ENCODE results near the gene HS3ST2.

The HS3ST2 gene

DNA sequence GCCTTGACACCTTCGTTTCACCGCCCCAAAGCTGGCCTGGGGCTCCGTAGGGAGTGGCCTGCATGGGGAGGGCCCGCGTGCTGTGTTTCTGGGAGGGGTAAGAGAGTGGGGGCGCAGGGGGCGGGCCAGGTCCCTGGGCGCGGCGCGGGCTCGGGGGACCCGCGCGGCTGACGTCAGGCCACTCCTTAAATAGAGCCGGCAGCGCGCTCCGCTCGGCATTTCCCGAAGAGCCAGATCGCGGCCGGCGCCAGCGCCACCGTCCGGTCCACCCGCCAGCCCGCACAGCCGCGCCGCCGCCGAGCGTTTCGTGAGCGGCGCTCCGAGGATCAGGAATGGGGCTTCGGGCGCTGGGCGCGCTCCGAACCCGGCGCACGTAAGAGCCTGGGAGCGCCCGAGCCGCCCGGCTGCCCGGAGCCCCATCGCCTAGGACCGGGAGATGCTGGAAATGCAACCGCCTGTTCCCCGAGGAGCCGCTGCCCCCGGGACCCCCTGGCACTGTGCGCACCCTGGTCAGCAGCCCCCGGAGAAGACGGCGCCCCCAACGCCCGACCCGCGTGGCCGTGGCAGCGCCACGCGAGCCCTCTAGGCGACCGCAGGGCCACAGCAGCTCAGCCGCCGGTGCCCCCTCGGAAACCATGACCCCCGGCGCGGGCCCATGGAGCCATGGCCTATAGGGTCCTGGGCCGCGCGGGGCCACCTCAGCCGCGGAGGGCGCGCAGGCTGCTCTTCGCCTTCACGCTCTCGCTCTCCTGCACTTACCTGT lies at the start of gene HS3ST2:
Gene HS3ST2 (plus strand): TSS at position 215 of the 763 bp plus-strand sequence. CDS start 449 bp downstream, at position 664.
- Histone ChIP-seq H2AFZ (ENCODE audit: low read length, unreplicated experiment) (no peak within 1 kb of the TSS), H3K79me2 (ENCODE audit: control insufficient read depth, insufficient read depth, low read length, unreplicated experiment) (no peaks in the 10 kb centered on the region), H3K36me3 (ENCODE audit: insufficient read depth, low read length) (no peaks in the 10 kb centered on the region), H3K4me3 (ENCODE audit: low read depth, low read length) (no peak within 1 kb of the TSS), H3K27me3 (ENCODE audit: insufficient read depth, low read length) (peaks cover 51% of the 10 kb centered on the region), H3K4me1 (ENCODE audit: control insufficient read depth, insufficient read depth, low read length, unreplicated experiment) (no peaks in the 10 kb centered on the region), H3K27ac (ENCODE audit: low read depth, low read length) (no peak within 1 kb of the TSS)

DNA sequence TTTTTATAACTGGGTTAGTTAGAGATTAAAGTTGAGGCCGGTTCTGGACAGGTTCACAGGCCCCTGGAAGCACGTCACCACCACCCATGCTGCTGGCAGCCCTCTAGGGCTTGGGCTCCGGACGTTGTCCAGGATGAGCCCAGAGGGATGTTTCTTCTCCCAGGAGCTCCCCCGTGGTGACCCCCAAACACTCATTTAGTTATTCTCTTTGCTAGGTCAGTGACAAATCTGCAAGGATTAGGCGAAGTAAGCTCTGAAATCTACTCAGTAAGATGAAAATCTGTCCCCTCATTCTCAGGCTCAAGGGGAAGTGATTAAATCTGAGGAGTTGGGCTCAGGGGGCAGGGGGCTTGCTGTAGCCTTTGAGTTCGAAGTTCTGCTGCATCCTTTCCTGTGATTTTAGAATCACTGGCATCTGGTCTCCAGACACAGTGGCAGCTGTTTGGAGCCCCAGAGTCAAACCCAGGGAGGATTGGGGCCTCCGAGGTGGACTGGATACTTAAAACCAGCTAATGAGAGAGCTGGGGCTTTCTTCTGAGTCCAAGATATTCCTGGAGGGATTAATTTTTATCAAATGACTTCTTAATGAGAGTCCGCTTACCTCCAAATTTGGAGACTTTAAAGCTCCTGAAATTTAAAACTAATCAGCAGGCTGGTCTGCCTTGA lies 49.2 kb upstream of the HS3ST2 start:
- Histone ChIP-seq H3K27ac (ENCODE audit: low read depth, low read length) (no peak overlapping the region), H3K4me1 (ENCODE audit: control insufficient read depth, insufficient read depth, low read length, unreplicated experiment) (no peaks in the 10 kb centered on the region), H2AFZ (ENCODE audit: low read length, unreplicated experiment) (no peak overlapping the region), H3K4me3 (ENCODE audit: low read depth, low read length) (no peak overlapping the region), H3K36me3 (ENCODE audit: insufficient read depth, low read length) (no peaks in the 10 kb centered on the region), H3K27me3 (ENCODE audit: insufficient read depth, low read length) (no peaks in the 10 kb centered on the region), H3K79me2 (ENCODE audit: control insufficient read depth, insufficient read depth, low read length, unreplicated experiment) (no peaks in the 10 kb centered on the region)

DNA sequence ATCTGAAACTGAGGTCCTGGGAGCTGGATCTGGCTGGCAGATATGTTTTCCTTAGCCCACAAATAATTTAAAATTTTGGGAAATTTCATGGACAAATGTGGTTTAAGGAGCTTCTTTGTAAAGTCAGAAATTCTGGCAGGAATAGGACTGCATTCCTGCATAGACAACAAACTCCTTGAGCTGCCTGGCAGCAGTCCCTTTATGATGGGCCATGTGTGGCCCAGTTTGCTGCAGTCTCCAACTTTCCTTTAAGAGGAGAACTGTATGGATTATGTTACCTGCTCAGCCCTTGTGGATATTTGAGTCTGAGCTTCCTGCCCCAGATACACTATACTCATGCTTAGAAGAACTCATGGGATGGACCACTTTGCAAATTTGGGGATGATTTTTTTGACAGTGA lies 48.5 kb upstream of the HS3ST2 start:
- no peaks in the 10 kb centered on the region for H3K79me2 ChIP-seq (ENCODE audit: control insufficient read depth, insufficient read depth, low read length, unreplicated experiment)
- H3K4me3 ChIP-seq (ENCODE audit: low read depth, low read length): no peak overlapping the region
- H3K4me1 ChIP-seq (ENCODE audit: control insufficient read depth, insufficient read depth, low read length, unreplicated experiment): no peaks in the 10 kb centered on the region
- no peaks in the 10 kb centered on the region for H3K36me3 ChIP-seq (ENCODE audit: insufficient read depth, low read length)
- H3K27me3 ChIP-seq (ENCODE audit: insufficient read depth, low read length): no peaks in the 10 kb centered on the region
- no peak overlapping the region for H2AFZ ChIP-seq (ENCODE audit: low read length, unreplicated experiment)
- H3K27ac ChIP-seq (ENCODE audit: low read depth, low read length): no peak overlapping the region

DNA sequence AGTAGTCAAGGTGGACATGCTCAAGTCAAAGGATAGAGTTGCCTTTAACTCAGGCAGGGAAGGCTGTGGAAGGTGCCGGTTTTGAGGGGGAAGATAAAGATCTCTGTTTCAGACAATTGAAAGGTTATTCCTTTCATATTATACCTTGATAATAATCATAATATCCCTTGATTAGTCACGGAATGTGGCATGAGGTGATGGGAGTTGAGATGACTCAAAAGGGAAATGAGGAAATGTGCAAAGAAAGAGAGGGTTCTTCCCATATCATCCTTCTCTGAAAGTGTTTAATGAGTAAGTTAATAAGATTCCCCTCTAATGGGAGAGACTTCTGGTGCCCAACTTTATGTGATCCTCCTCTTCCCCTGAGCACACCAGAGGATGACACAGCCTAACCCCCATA lies 43.1 kb upstream of the HS3ST2 start:
- H3K79me2 ChIP-seq (ENCODE audit: control insufficient read depth, insufficient read depth, low read length, unreplicated experiment): no peaks in the 10 kb centered on the region
- no peaks in the 10 kb centered on the region for H3K27me3 ChIP-seq (ENCODE audit: insufficient read depth, low read length)
- H3K36me3 ChIP-seq (ENCODE audit: insufficient read depth, low read length): no peaks in the 10 kb centered on the region
- H3K4me1 ChIP-seq (ENCODE audit: control insufficient read depth, insufficient read depth, low read length, unreplicated experiment): no peaks in the 10 kb centered on the region
- no peak overlapping the region for H3K4me3 ChIP-seq (ENCODE audit: low read depth, low read length)
- no peak overlapping the region for H2AFZ ChIP-seq (ENCODE audit: low read length, unreplicated experiment)
- H3K27ac ChIP-seq (ENCODE audit: low read depth, low read length): no peak overlapping the region

DNA sequence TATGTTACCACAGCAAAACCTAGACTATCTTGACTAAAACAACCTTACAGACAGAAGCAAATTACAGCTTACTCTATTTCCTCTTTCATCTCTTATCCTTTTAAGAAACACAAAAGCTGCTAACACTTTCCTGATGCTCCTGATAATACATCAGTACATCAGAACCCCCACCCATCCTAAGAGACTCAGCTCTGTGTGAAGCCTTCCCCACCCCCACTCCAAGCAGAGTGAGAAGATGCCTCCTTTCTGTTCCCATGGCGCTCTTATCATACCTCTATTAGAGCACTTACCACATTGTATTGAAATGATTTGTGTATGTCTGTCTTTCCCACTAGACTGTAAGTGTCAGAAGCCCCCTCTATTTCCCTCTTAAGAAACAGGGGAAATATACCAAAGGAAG lies 42.4 kb upstream of the HS3ST2 start:
- no peaks in the 10 kb centered on the region for H3K4me1 ChIP-seq (ENCODE audit: control insufficient read depth, insufficient read depth, low read length, unreplicated experiment)
- H3K79me2 ChIP-seq (ENCODE audit: control insufficient read depth, insufficient read depth, low read length, unreplicated experiment): no peaks in the 10 kb centered on the region
- H3K27ac ChIP-seq (ENCODE audit: low read depth, low read length): no peak overlapping the region
- H2AFZ ChIP-seq (ENCODE audit: low read length, unreplicated experiment): no peak overlapping the region
- H3K36me3 ChIP-seq (ENCODE audit: insufficient read depth, low read length): no peaks in the 10 kb centered on the region
- H3K27me3 ChIP-seq (ENCODE audit: insufficient read depth, low read length): no peaks in the 10 kb centered on the region; the same call in 1 of the 2 replicates
- no peak overlapping the region for H3K4me3 ChIP-seq (ENCODE audit: low read depth, low read length)

DNA sequence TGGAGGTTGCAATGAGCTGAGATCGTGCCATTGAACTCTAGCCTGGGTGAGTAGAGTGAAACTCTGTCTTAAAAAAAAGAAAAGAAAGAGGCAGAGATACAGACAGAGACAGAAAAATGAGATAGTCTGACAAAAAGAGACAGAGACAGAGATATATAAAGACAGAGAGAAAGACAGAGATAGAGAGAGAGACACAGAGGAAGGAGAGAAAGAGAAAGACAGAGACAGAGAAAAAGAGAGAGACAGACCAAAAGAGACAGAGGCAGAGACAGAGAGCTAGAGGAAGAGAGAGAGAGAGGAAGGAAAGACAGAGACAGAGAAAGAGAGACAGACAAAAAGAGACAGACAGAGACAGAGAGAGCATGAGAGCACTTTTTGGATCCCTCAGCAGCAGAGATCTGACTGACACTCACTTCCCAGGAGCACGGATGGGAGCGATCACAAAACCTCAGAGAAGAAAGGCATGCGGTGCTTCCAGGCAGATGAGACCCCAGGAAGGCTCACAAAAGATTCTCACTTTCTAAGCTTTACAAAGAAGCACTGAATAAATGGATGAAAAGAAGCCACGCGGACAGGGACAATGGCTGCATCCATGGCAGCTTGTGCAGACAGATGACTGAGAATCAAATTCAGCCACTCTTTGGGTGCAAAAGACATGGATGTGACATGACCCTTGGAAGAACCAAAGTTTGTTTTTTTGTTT lies 38.6 kb upstream of the HS3ST2 start:
- Histone ChIP-seq H3K4me1 (ENCODE audit: control insufficient read depth, insufficient read depth, low read length, unreplicated experiment) (no peaks in the 10 kb centered on the region), H3K27ac (ENCODE audit: low read depth, low read length) (no peak overlapping the region), H3K4me3 (ENCODE audit: low read depth, low read length) (no peak overlapping the region), H3K27me3 (ENCODE audit: insufficient read depth, low read length) (no peaks in the 10 kb centered on the region; the same call in 1 of the 2 replicates), H2AFZ (ENCODE audit: low read length, unreplicated experiment) (no peak overlapping the region), H3K36me3 (ENCODE audit: insufficient read depth, low read length) (no peaks in the 10 kb centered on the region), H3K79me2 (ENCODE audit: control insufficient read depth, insufficient read depth, low read length, unreplicated experiment) (no peaks in the 10 kb centered on the region)

DNA sequence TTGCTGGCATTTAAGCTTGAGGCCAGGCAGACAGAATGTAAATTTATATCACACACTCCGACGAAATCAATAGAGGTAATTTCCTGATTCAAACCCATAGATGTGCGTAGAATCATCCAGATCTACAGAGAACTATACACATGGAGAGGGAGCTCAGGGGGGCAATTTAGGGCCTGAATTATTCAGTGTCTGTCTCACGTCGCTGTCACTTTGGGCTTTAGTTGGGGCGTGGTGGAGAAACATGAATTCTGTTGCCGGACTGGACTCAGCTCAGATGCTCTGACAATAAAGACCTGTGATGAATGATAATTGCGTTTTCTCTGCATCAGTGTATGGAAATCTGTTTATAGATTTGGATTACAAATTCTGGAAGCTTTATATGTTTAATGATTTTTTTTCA lies 32.5 kb upstream of the HS3ST2 start:
- Histone ChIP-seq H3K27me3 (ENCODE audit: insufficient read depth, low read length) (peaks cover 37% of the 10 kb centered on the region), H2AFZ (ENCODE audit: low read length, unreplicated experiment) (no peak overlapping the region), H3K79me2 (ENCODE audit: control insufficient read depth, insufficient read depth, low read length, unreplicated experiment) (no peaks in the 10 kb centered on the region), H3K4me1 (ENCODE audit: control insufficient read depth, insufficient read depth, low read length, unreplicated experiment) (no peaks in the 10 kb centered on the region), H3K36me3 (ENCODE audit: insufficient read depth, low read length) (no peaks in the 10 kb centered on the region), H3K27ac (ENCODE audit: low read depth, low read length) (no peak overlapping the region), H3K4me3 (ENCODE audit: low read depth, low read length) (no peak overlapping the region)

DNA sequence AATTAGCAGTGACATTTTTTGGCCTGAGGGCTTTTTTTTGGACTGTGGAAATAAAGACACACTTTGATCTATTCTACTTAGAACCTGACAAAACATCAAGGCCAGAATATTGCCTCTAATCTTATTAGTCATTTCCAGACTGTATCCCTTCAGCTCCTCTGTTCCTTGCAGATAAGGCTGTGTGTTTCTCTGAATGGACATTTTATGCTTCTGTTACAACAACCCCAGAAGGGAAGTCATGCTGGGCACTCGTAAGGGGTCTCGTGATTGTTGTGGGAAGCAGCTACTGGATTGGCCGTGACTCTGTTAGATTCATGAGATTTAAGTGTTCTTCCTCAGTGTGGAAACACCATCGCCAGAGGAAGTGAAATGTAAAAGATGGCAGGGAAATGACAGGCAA lies 31.6 kb upstream of the HS3ST2 start:
- no peak overlapping the region for H3K4me3 ChIP-seq (ENCODE audit: low read depth, low read length)
- H3K36me3 ChIP-seq (ENCODE audit: insufficient read depth, low read length): no peaks in the 10 kb centered on the region
- H3K27me3 ChIP-seq (ENCODE audit: insufficient read depth, low read length): peaks cover 37% of the 10 kb centered on the region
- no peak overlapping the region for H2AFZ ChIP-seq (ENCODE audit: low read length, unreplicated experiment)
- no peaks in the 10 kb centered on the region for H3K4me1 ChIP-seq (ENCODE audit: control insufficient read depth, insufficient read depth, low read length, unreplicated experiment)
- no peak overlapping the region for H3K27ac ChIP-seq (ENCODE audit: low read depth, low read length)
- H3K79me2 ChIP-seq (ENCODE audit: control insufficient read depth, insufficient read depth, low read length, unreplicated experiment): no peaks in the 10 kb centered on the region

DNA sequence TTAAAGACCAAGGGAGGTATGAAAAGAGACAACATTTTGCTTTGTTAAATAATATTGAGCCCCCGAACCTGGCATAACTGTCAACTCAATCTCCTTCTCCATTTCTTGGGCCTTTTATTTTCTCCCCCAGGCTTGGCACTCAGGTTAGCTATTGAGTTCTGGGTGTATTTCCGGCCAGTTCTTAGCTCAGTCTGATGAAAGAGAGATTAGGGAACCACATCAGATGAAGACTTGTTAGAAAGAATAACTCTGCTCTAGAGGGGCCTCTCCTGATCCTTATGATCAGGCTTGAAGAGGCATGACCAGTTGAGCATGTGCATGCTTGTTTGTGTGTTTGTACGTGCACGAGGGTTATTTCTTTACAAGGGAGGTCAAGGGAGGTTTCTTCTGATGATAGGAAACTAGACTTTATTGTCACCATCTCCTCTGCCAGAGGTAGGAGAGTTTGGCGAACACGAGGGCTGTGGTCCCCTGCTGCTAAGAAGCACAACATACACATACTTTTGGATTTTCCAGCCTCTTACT lies 29.2 kb upstream of the HS3ST2 start:
- no peak overlapping the region for H3K4me3 ChIP-seq (ENCODE audit: low read depth, low read length)
- peaks cover 37% of the 10 kb centered on the region for H3K27me3 ChIP-seq (ENCODE audit: insufficient read depth, low read length)
- no peak overlapping the region for H3K27ac ChIP-seq (ENCODE audit: low read depth, low read length)
- no peaks in the 10 kb centered on the region for H3K36me3 ChIP-seq (ENCODE audit: insufficient read depth, low read length)
- no peak overlapping the region for H2AFZ ChIP-seq (ENCODE audit: low read length, unreplicated experiment)
- H3K79me2 ChIP-seq (ENCODE audit: control insufficient read depth, insufficient read depth, low read length, unreplicated experiment): no peaks in the 10 kb centered on the region
- no peaks in the 10 kb centered on the region for H3K4me1 ChIP-seq (ENCODE audit: control insufficient read depth, insufficient read depth, low read length, unreplicated experiment)

DNA sequence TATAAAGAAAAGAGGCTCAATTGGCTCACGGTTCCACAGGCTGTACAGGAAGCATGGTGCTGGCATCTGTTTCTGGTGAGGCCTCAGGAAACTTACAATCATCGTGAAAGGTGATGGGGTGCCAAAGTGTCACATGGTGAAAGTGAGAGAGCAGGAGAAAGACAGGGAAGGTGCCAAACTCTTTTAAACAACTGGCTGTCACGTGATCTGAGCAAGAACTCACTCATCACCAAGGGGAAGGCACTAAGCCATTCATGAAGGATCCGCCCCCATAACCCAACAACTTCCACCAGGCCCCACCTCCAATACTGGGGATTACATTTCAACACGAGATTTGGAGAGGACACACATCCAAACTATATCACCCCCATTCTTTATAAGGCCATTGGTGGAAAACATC lies 28.4 kb upstream of the HS3ST2 start:
- no peaks in the 10 kb centered on the region for H3K4me1 ChIP-seq (ENCODE audit: control insufficient read depth, insufficient read depth, low read length, unreplicated experiment)

More for the DNA sequence above, 28.4 kb upstream of the HS3ST2 start:
- Histone ChIP-seq H3K27ac (ENCODE audit: low read depth, low read length) (no peak overlapping the region), H3K4me3 (ENCODE audit: low read depth, low read length) (no peak overlapping the region), H3K79me2 (ENCODE audit: control insufficient read depth, insufficient read depth, low read length, unreplicated experiment) (no peaks in the 10 kb centered on the region), H2AFZ (ENCODE audit: low read length, unreplicated experiment) (no peak overlapping the region), H3K36me3 (ENCODE audit: insufficient read depth, low read length) (no peaks in the 10 kb centered on the region), H3K27me3 (ENCODE audit: insufficient read depth, low read length) (peaks cover 37% of the 10 kb centered on the region)
